NCI-H2227 treated with DMSO at 0.1 percent for 48 hours (cell line): Measurements from ENCODE around the gene CLP1.

Source experiments
- DNase-seq: peaks from one replicate; lab custom pipeline; 2025; lab: John Stamatoyannopoulos, UW

CLP1 gene

GRCh38 chr11:57657194-57658022 lies at the start of gene CLP1:
Gene CLP1 (plus strand): TSS chr11:57657762. CDS start chr11:57659477, 1,715 bp downstream.
- peak; percentile 97 for DNase-seq

GRCh38 chr11:57610170-57610569 lies 47.4 kb upstream of the CLP1 start:
- no peak for DNase-seq

DNA sequence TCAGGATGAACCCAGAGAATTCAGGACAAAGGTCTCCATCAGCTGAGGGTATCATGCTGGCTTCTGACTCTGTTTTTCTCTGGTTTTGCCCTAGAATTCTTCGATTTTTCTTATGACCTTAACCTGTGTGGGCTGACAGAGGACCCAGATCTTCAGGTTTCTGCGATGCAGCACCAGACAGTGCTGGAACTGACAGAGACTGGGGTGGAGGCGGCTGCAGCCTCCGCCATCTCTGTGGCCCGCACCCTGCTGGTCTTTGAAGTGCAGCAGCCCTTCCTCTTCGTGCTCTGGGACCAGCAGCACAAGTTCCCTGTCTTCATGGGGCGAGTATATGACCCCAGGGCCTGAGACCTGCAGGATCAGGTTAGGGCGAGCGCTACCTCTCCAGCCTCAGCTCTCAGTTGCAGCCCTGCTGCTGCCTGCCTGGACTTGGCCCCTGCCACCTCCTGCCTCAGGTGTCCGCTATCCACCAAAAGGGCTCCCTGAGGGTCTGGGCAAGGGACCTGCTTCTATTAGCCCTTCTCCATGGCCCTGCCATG lies 43.3 kb upstream of the CLP1 start:
- DNase-seq = no peak

- no peak for DNase-seq
These were observed 42.3 kb upstream of the CLP1 start for GRCh38 chr11:57615308-57615707.

DNA sequence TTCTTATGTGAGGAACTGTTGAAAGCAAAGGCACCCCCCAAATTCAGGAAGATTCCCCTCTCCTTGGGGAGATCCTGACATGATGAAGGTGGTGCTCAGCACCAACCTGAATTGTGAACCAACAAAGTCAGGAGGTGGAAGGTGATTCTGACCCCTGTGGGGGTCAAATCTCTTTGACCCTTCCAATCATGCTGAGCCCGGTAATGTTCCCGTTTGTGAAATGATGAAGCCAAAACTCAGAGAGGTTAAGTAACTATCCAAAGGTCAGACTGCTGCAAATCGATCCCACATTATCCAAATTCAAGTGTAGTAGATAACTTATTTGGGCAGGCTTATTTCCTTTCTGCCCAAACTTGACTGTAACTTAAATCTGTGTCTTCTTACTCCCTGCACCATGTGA lies 41.0 kb upstream of the CLP1 start:
- no peak for DNase-seq

DNA sequence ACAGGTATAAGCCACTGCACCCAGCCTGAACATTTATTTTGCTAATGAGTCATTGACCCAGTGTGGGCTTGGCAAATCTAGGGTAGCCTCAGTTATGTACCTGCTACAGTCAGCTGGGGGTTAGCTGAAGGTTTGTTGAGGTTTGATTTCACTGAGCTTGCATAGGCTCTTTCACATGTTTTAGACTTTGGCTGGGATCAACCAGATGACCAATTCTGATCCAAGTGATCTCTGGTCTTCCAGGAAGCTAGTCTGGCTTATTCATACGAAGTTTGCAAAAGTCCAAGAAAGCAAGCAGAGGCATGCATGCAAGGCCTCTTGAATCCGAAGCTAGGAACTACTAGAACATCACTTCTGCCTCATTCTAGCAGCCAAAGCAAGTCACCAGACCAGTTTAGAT lies 39.1 kb upstream of the CLP1 start:
- no peak for DNase-seq

DNA sequence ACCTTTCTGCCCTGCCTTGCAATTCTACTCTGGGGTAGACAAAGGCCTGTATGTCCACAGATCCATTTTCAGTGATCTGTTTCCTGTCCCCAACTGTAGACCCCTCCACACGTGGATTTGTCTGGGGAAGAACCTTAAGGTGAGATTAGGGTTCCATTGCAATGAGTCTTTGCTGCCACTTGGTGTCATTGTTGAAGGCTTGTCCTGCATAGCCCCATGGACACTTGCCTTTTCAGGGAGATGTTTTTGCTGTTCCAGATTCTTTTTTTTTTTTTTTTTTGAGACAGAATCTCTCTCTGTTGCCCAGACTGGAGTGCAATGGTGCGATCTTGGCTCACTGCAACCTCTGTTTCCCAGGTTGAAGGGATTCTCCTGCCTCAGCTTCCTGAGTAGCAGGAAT lies 38.2 kb upstream of the CLP1 start:
- no peak for DNase-seq

DNA sequence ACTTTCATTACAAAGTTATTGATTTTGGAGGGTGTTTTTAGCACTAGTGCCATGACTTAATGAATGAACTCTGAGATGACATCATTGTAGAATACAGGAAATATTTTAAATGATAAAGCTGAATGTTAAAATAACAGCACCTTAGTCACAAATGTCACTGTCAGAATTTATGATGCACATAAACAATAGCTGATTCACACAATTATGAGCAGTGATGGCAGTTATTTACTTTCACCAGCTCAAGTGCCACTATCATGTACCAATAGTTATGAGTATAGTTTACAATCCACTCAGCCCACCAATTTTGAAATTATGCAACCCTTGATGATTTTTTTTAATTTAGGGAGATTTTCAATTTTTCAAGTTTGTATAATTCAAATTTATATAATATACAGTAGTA lies 37.1 kb upstream of the CLP1 start:
- DNase-seq = no peak

DNA sequence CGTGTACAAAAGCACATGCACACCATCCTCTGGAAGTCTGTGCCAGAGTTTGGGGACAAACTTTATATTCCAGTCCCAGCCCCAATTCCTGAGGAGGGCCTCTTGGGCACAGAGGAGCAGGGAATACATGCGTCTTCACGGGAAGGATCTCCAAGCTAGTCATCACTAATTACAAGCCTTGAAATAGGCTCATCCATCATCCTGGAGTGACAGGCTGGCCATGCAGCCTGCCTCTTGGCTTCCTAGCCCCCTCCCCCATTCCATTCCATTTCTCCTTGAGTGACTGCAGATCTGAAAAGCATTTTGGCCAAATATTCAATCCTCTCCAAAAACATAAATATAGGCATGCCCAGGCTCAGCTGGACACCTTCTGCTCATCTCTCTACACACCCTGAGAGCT lies 35.3 kb upstream of the CLP1 start:
- DNase-seq = peak; percentile 89

DNA sequence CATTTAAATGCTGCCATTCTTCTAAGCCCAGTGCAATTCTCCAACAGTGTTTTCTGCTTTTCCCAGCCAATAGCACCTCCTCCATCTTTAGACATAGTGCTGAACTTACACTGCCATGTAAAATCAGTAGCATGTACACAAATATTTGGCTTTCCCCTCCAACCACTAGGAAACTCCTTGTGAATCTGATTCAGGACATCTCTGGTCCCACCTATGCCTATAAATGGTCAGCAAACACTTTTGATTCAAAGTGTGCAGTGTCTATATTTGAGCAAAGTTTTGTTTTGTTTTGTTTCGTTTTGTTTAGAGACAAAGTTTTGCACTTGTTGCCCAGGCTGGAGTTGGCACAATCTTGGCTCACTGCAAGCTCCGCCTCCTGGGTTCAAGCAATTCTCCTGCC lies 32.7 kb upstream of the CLP1 start:
- no peak for DNase-seq

DNA sequence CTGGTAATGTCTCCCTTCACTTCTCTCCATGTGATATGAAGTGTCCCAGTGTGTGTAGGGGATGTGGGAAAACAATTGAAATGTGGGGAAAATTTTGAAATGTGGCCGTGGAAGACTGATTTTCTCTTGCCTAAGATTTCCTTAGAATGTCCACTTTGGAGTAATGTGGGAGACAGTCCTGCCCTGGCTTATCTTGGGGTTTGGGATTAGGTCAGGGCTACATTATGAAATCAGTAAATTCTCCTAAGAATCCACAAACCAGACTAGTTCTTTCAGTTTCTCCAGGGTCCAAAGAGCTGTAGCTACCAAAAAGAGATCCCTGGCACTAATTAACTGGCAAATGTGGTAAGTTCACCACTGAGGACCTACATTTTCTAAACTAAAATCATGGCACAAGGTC lies 30.7 kb upstream of the CLP1 start:
- DNase-seq = no peak

- no peak for DNase-seq
These were observed 27.4 kb upstream of the CLP1 start for GRCh38 chr11:57630171-57630570.

DNA sequence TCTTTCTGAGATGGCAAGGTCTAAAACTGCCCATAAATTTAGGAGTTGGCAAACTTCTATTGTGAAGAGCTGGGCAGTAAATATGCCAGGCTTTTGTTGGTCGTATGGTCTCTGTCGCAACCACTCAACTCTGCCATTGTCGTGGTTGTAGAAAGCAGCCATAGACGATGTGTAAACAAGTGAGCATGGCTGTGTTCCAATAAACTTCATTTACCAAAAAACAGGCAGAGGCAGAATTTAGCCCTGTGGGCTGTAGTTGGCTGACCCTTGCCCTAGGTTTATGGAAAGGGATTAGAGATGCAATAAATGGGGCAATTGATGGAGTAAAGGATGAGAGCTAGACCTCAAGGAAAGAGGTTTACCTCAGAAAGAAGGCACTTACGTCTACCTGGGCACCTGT lies 25.4 kb upstream of the CLP1 start:
- DNase-seq = no peak

GRCh38 chr11:57633394-57634070 lies 24.0 kb upstream of the CLP1 start:
- DNase-seq = no peak

DNA sequence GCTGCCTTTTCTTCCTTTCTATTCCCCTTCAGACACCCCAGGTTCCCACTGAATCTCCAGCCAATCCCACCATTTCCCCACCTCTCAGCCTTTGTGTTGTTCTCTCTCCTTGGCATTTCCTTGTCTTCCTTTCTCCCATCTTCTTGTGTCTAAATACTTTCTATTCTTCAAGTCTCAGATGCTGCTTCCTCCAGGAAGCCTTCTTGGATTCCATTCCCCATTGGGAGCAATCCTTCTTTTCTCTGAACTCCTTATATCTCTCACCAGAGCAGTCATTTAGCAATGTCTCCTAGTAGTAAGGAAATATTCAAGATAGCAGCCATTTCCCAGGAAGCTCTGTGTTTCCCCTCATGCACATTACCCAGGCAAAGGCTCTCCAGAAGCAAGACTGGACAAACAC lies 23.3 kb upstream of the CLP1 start:
- DNase-seq = no peak

GRCh38 chr11:57635246-57635645 lies 22.3 kb upstream of the CLP1 start:
- DNase-seq = no peak

GRCh38 chr11:57637626-57638004 lies 19.9 kb upstream of the CLP1 start:
- DNase-seq = no peak

GRCh38 chr11:57638005-57638781 lies 19.4 kb upstream of the CLP1 start:
- DNase-seq = peak; percentile 93

DNA sequence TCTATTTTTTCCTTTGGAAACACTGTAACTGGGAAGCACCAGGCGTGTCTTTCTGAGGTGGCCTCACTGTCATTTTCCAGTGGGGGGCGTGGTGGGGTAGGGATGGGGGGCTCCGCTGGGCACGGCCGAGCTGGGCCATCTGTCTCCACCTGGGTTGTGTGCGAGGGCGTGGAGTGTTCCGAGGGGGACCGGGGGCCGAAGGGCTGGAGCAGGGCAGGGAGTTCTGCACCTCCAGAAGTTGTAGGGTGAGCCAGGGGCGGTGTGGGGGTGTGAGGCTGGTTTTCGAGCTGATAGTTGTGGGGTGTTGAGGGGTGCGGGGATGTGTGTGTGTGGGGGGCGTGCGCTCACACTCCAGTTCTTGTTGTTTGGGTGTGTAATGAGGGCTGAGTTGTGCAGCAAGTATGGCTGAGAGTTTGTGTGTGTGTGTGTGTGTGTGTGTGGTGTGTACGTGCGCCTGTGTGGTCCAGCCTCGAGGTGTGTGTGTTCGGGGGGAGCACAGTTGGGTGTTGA lies 18.7 kb upstream of the CLP1 start:
- no peak for DNase-seq

- peak; percentile 95 for DNase-seq
These were observed 18.1 kb upstream of the CLP1 start for GRCh38 chr11:57639321-57640067.

DNA sequence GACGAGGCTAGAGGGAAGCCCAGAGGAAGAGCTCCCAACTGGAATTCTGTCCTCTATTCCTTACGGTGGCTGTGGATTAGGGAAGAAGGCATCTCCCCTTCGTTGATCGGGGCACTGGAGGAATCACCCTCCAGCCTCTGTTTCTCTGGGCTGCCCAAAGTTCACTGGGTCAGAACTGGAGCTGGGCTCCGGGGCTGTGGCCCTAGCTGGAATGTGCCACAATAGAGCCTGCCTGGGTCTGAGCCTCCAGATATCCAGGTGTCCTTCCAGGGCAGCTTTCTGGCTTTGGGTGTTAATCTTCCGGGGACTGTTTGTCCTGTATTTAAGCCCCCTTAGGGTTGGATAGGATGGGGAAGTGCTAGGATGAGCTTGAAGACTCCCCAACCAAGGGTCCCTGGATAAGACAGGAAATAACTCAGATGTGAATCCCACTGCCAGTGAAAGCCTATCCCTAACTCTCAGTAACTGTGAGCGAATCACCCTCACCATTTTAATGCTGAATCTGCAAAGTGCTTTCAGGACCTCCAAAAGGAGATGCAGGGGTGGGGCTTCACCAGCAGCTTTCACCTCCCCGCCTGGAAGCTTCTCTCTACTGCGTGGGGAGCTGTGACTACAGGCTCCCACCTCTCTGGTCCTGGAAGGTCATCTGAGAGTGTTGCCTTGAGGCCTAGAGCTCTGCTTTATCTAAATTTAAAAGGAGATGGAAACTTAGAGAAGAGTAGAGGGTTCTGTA lies 17.3 kb upstream of the CLP1 start:
- no peak for DNase-seq
